ENCODE results near the gene THRB.

Gene THRB

DNA sequence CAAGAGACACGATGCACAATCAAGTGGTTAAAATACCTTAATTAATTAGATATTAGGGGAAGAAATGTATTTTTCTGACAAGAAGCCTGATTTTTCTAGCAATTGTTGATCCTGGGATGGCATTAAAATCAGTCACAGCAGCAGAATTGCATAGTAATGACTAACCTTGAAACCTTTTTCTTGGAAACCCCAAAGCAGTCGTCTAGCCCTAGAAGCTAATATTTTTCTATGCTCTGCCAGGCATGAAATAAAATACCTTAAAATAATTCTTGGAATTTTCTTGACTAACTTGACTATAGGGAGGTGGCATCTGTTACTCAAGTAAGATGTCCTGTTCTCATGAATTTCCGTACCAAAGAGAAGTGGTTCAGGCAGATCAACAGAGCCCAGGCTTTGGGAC is 204.1 kb downstream of the THRB start:
- Histone ChIP-seq H3K9me3 (no peaks in the 10 kb centered on the region), H3K4me3 (ENCODE audit: low read depth, low read length) (no peak overlapping the region), H3K4me1 (no peaks in the 10 kb centered on the region), H3K27me3 (no peaks in the 10 kb centered on the region), H3K36me3 (no peaks in the 10 kb centered on the region)
- TF ChIP-seq, protein P1, sequence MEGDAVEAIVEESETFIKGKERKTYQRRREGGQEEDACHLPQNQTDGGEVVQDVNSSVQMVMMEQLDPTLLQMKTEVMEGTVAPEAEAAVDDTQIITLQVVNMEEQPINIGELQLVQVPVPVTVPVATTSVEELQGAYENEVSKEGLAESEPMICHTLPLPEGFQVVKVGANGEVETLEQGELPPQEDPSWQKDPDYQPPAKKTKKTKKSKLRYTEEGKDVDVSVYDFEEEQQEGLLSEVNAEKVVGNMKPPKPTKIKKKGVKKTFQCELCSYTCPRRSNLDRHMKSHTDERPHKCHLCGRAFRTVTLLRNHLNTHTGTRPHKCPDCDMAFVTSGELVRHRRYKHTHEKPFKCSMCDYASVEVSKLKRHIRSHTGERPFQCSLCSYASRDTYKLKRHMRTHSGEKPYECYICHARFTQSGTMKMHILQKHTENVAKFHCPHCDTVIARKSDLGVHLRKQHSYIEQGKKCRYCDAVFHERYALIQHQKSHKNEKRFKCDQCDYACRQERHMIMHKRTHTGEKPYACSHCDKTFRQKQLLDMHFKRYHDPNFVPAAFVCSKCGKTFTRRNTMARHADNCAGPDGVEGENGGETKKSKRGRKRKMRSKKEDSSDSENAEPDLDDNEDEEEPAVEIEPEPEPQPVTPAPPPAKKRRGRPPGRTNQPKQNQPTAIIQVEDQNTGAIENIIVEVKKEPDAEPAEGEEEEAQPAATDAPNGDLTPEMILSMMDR (IDR thresholded peaks at IDR 0.05; ENCODE audit: low read depth, low read length): no peak
- no peak for DNase-seq

DNA sequence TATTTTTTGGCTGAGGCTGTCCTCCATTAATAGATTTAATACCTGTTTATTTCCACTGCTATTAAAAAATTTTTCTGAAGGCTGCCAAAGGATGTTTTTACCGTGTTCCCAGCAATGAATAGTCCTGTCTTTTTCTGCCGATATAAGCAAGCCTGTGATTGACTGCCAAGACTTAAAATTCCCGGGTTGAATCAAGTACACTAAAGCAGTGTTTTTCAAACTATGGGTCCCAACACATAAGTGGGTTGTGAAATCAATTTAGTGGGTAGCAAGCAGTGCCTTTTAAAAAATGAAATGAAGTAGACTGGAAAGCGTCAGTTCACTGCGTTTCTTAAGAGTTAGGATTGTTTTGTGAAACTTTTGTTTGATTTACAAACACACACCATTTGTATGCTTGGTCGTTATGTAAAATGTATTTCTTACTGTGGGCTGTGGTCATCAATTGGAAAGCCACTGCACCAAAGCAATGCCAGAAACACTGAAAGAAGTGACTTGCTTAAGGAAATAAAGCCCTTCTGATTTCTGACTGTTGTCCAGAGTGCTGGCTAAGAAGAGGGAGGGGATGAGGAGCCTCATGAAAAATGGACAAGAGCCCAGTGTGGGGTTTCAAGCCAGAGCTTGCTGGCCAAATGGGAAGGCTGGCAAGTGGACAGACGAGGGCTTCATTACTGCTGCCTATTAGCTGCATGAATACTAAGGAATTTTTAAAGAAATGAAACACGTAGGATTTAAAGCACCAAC is 206.0 kb downstream of the THRB start:
- Histone ChIP-seq H3K4me1 (no peaks in the 10 kb centered on the region), H3K27me3 (no peaks in the 10 kb centered on the region), H3K4me3 (ENCODE audit: low read depth, low read length) (no peak overlapping the region), H3K9me3 (no peaks in the 10 kb centered on the region), H3K36me3 (no peaks in the 10 kb centered on the region)
- TF ChIP-seq, protein P1 (IDR thresholded peaks at IDR 0.05; ENCODE audit: low read depth, low read length): no peak
- DNase-seq: no peak

DNA sequence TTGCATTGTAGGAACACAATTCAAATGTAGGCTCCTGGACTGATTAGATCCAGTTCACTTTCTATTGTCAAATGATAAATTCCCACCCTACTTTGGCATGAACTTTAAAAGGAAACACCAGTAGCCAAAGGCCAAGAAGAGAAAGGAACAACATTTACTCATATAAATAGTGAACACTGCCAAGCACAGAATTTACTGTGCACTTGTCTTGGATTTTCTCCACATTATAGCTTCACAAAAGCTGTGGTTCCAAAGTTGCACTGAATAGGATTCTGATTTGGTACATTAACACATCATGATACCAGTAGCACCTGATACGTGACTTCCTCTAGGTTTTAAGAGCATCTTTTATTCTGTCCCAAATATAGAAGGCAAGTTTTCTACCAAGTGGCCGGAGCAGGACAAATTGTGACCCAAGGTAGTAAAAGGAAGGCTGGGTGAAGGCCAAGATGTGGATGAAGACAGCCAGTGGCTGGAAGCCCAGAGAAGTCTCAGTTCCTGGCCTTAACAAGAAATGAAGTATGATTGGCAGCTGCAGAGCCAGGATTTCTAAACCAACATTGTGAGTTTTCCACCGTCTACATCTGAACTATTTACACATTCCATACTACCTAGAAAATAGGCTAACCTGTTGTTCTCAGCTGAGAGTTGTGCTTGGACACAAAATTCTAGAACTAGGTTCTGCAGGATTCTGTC is 206.7 kb downstream of the THRB start:
- Histone ChIP-seq H3K4me3 (ENCODE audit: low read depth, low read length) (no peak overlapping the region), H3K27me3 (no peaks in the 10 kb centered on the region), H3K36me3 (no peaks in the 10 kb centered on the region), H3K4me1 (no peaks in the 10 kb centered on the region), H3K9me3 (no peaks in the 10 kb centered on the region)
- TF ChIP-seq, protein P1 (IDR thresholded peaks at IDR 0.05; ENCODE audit: low read depth, low read length): no peak
- no peak for DNase-seq

DNA sequence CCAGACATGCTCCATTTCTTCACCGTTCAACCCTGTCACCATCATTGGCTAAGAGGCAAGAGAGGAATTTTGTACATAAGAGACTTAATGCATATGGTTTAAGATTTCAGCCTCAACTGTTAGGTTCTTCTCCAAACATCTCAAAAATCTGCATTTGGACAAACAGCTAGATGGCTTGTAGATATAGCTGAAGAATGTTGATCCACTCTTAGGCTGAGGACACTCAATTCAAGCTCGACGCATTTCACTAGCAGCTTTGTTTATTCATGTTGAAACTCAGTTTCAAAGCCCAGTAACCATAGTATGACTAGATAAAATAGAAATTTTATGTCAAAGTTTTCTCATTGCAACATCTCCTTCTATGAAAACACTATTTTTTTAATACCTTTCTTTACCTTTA is 208.2 kb downstream of the THRB start:
- TF ChIP-seq, protein P1 (IDR thresholded peaks at IDR 0.05; ENCODE audit: low read depth, low read length): no peak
- no peak overlapping the region for H3K4me3 ChIP-seq (ENCODE audit: low read depth, low read length)
- DNase-seq: no peak
- no peaks in the 10 kb centered on the region for H3K36me3 ChIP-seq
- no peaks in the 10 kb centered on the region for H3K4me1 ChIP-seq
- H3K27me3 ChIP-seq: no peaks in the 10 kb centered on the region
- H3K9me3 ChIP-seq: no peaks in the 10 kb centered on the region

DNA sequence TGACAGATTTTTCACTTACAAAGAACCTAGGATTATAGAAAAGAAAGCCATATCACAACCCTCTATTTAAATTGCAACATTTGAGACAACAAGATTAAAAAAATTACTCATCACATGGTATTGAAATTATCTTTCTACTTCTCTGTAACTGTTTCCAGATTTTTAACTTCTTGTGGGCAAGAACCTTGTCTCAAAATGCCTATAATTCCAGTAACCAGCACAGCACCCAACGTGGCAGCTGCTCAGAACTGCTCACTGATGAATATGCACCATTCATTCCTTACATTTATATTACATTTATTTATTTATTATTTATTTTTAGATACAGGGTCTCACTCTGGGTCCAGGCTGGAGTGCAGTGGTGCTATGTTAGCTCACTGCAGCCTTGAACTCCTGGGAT is 216.1 kb downstream of the THRB start:
- TF ChIP-seq, protein P1 (IDR thresholded peaks at IDR 0.05; ENCODE audit: low read depth, low read length): no peak
- Histone ChIP-seq H3K4me1 (no peaks in the 10 kb centered on the region), H3K4me3 (ENCODE audit: low read depth, low read length) (no peak overlapping the region), H3K9me3 (no peaks in the 10 kb centered on the region), H3K27me3 (no peaks in the 10 kb centered on the region), H3K36me3 (no peaks in the 10 kb centered on the region)
- no peak for DNase-seq

DNA sequence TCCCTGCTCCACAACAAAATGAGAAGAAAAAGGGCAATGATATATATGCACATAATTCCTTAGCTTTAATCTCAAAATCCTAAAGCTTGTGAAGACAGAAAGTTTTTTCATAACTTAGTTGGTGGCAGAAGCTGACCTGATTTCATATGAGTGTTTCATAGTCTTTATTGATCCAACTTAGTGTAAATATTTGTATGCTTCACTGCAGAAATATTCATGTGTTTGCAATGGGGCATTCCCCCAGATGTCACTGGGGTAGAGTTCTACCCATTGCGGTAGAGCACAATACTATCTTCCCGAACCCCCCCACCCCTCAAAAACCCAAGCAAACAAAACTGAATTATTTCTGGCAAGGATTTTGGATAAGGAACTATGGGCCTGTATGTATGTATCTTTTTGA is 221.2 kb downstream of the THRB start:
- Histone ChIP-seq H3K36me3 (no peaks in the 10 kb centered on the region), H3K4me3 (ENCODE audit: low read depth, low read length) (no peak overlapping the region), H3K4me1 (no peaks in the 10 kb centered on the region), H3K9me3 (no peaks in the 10 kb centered on the region), H3K27me3 (no peaks in the 10 kb centered on the region)
- DNase-seq: no peak
- TF ChIP-seq, protein P1 (IDR thresholded peaks at IDR 0.05; ENCODE audit: low read depth, low read length): no peak

Measured in BE2C (cell line).